SU-DHL-6 (cell line): ENCODE measurements around the gene SFR1.

ENCODE experiments used
- H2AFZ ChIP-seq: fragments of 200-600 bp; sonication (generic); 2 replicates; pipeline ENCODE4 v1.6.1; 2014; ENCODE audit warnings: low read depth, mild to moderate bottlenecking, moderate library complexity, mixed read lengths, antibody characterized with exemption, low read length; ENCODE audit not compliant: severe bottlenecking
- H3F3A ChIP-seq: fragments of 200-600 bp; shearing (Covaris generic); 2 replicates; pipeline ENCODE4 v1.6.0; 2016; ENCODE audit warnings: antibody characterized with exemption, mild to moderate bottlenecking; ENCODE audit not compliant: insufficient read depth
- H3K27ac ChIP-seq: fragments of 200-600 bp; sonication (generic); 2 replicates; pipeline ENCODE4 v1.5.1; 2016; ENCODE audit warnings: low read depth, mild to moderate bottlenecking, low read length, moderate library complexity, mixed read lengths
- H3K27me3 ChIP-seq: fragments of 200-600 bp; sonication (generic), shearing (Covaris generic); 2 replicates; pipeline ENCODE4 v1.6.0; 2014; ENCODE audit warnings: mild to moderate bottlenecking, low read length
- H3K36me3 ChIP-seq: fragments of 200-600 bp; sonication (generic); 2 replicates; pipeline ENCODE4 v1.6.1; 2014; ENCODE audit warnings: mild to moderate bottlenecking, low read length, mixed read lengths
- H3K4me2 ChIP-seq: fragments of 300-600, 200-600 bp; shearing (Covaris generic), sonication (generic); 2 replicates; pipeline ENCODE4 v1.6.0; 2014; ENCODE audit warnings: low read length, low read depth, mild to moderate bottlenecking; ENCODE audit not compliant: poor library complexity, severe bottlenecking
- H3K4me3 ChIP-seq: fragments of 200-600 bp; sonication (generic); 2 replicates; pipeline ENCODE4 v1.5.1; 2014; ENCODE audit warnings: antibody characterized with exemption, low read length, mild to moderate bottlenecking, mixed read lengths; ENCODE audit not compliant: insufficient read depth, poor library complexity, severe bottlenecking
- H3K79me2 ChIP-seq: fragments of 200-600 bp; sonication (generic); 2 replicates; pipeline ENCODE4 v1.6.1; 2014; ENCODE audit warnings: mild to moderate bottlenecking, low read length, moderate library complexity; ENCODE audit not compliant: insufficient read depth
- H3K9ac ChIP-seq: fragments of 200-600 bp; sonication (generic); 2 replicates; pipeline ENCODE4 v1.7.0; 2014; ENCODE audit warnings: mild to moderate bottlenecking, low read length
- H3K9me2 ChIP-seq: fragments of 200-600 bp; sonication (generic); replicated peaks from 2 replicates; pipeline ENCODE4 v1.6.1; 2014; ENCODE audit warnings: low read length; ENCODE audit not compliant: insufficient read depth
- H3K9me3 ChIP-seq: fragments of 200-600 bp; sonication (generic); 2 replicates; pipeline ENCODE4 v1.6.1; 2014; ENCODE audit warnings: low read length, mixed read lengths; ENCODE audit not compliant: insufficient read depth
- H4K20me1 ChIP-seq: fragments of 200-600 bp; sonication (generic); 2 replicates; pipeline ENCODE4 v1.6.1; 2014; ENCODE audit warnings: low read depth, mild to moderate bottlenecking, antibody characterized with exemption, low read length, moderate library complexity, mixed read lengths
- CTCF ChIP-seq: fragments of 200-600 bp; sonication (generic); IDR thresholded peaks from one replicate; pipeline ENCODE4 v1.5.1; 2017; ENCODE audit warnings: antibody characterized with exemption, mild to moderate bottlenecking, low read length, moderate library complexity; ENCODE audit not compliant: insufficient read depth, poor library complexity, severe bottlenecking
- EZH2phosphoT487 ChIP-seq: fragments of 200-600 bp; sonication (generic), shearing (Covaris generic); conservative IDR thresholded peaks from 2 replicates; pipeline ENCODE4 v1.6.1; 2018; ENCODE audit warnings: mild to moderate bottlenecking, antibody characterized with exemption, low read length, moderate library complexity, mixed read lengths

The SFR1 gene

GRCh38 chr10:104120903-104121484, 977 bp upstream of the SFR1 start:
- H4K20me1 ChIP-seq = no peaks in the 10 kb centered on the region
- peak overlapping the region; percentile 86 for H3K4me2 ChIP-seq
- H3K9ac ChIP-seq = peak overlapping the region; percentile 84
- peaks cover 10% of the 10 kb centered on the region; the same call in 1 of the 2 replicates for H3F3A ChIP-seq
- no peaks in the 10 kb centered on the region; the same call in none of the 2 replicates for H3K79me2 ChIP-seq
- H3K4me3 ChIP-seq = peak overlapping the region; percentile 70
- no peaks in the 10 kb centered on the region for H3K27me3 ChIP-seq
- peak overlapping the region; percentile 70 for H3K27ac ChIP-seq
- H3K9me3 ChIP-seq = no peaks in the 10 kb centered on the region
- TF ChIP-seq EZH2phosphoT487 = no peak
- no peak for TF ChIP-seq CTCF
- peak overlapping the region; percentile 97 for H2AFZ ChIP-seq
- H3K36me3 ChIP-seq = no peaks in the 10 kb centered on the region
- H3K9me2 ChIP-seq = no peaks in the 10 kb centered on the region

GRCh38 chr10:104122225-104123107, 495 bp downstream of the SFR1 start:
- Histone ChIP-seq H3K27ac (peak overlapping the region; percentile 71), H3K9me2 (no peaks in the 10 kb centered on the region), H3K36me3 (no peaks in the 10 kb centered on the region), H2AFZ (peak overlapping the region; percentile 66), H4K20me1 (no peaks in the 10 kb centered on the region), H3F3A (peaks cover 10% of the 10 kb centered on the region; the same call in 1 of the 2 replicates), H3K9ac (peak overlapping the region; percentile 85), H3K79me2 (no peaks in the 10 kb centered on the region; the same call in none of the 2 replicates), H3K9me3 (no peaks in the 10 kb centered on the region), H3K4me3 (peak overlapping the region; percentile 84), H3K27me3 (no peaks in the 10 kb centered on the region), H3K4me2 (peak overlapping the region; percentile 79)
- TF ChIP-seq CTCF (no peak), EZH2phosphoT487 (no peak)

GRCh38 chr10:104123397-104123796, 1.4 kb downstream of the SFR1 start:
- peak overlapping the region; percentile 79 for H3K4me2 ChIP-seq
- H4K20me1 ChIP-seq = no peaks in the 10 kb centered on the region
- H3K9me2 ChIP-seq = no peaks in the 10 kb centered on the region
- no peak overlapping the region for H2AFZ ChIP-seq
- peak overlapping the region; percentile 85 for H3K9ac ChIP-seq
- no peaks in the 10 kb centered on the region for H3K9me3 ChIP-seq
- no peaks in the 10 kb centered on the region for H3K36me3 ChIP-seq
- peaks cover 10% of the 10 kb centered on the region; the same call in 1 of the 2 replicates for H3F3A ChIP-seq
- H3K27me3 ChIP-seq = no peaks in the 10 kb centered on the region
- H3K79me2 ChIP-seq = no peaks in the 10 kb centered on the region; the same call in none of the 2 replicates
- peak overlapping the region; percentile 71; the same call in 1 of the 2 replicates for H3K27ac ChIP-seq
- H3K4me3 ChIP-seq = peak overlapping the region; percentile 84
- no peak for TF ChIP-seq EZH2phosphoT487
- TF ChIP-seq CTCF = peak; percentile 32
